ENCODE data around the gene USE1.

DNA sequence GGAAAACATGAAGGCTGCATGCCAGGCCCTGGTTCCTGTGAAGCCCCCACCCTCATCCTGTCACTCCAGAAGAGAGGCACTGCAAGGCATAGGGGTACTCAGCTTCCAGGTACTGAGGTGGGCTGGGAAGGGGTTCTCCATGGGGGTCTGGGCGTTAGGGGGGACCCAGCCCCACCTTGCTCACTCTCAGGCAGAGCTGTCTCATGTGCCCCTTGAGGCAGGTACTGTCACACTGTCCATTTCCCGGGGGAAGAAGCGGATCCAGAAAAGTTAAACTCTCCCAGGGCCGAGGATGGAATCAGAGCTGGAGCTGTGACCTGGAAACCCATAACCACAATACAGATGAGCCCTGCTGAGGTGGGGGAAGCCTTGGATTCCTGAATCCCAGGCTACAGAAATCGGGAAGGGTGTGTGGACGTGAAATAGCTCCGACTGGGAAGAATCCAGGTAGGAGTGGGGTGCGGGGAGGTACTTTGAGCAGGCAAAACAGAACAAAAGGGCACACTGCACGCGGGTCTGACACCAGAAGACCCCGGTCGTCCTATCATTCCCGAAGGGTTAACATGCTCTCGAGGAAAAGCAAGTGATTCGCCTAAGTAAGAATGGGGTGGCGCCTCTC lies 540 bp upstream of the USE1 start:
- no peak for TF ChIP-seq POLR2A (IDR thresholded peaks at IDR 0.05)
- TF ChIP-seq, protein P1, sequence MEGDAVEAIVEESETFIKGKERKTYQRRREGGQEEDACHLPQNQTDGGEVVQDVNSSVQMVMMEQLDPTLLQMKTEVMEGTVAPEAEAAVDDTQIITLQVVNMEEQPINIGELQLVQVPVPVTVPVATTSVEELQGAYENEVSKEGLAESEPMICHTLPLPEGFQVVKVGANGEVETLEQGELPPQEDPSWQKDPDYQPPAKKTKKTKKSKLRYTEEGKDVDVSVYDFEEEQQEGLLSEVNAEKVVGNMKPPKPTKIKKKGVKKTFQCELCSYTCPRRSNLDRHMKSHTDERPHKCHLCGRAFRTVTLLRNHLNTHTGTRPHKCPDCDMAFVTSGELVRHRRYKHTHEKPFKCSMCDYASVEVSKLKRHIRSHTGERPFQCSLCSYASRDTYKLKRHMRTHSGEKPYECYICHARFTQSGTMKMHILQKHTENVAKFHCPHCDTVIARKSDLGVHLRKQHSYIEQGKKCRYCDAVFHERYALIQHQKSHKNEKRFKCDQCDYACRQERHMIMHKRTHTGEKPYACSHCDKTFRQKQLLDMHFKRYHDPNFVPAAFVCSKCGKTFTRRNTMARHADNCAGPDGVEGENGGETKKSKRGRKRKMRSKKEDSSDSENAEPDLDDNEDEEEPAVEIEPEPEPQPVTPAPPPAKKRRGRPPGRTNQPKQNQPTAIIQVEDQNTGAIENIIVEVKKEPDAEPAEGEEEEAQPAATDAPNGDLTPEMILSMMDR (IDR thresholded peaks at IDR 0.05): no peak
